H1 (cell line): ENCODE measurements around the gene CD180. TPM values are rescaled to one million over a fixed set of nuclear protein-coding genes. Genes with fewer than 3 reads are reported as not detected.

Source experiments
- CTCF ChIA-PET: fragments of 300-600 bp; sonication (Branson Sonifier 250); formaldehyde crosslinking; loops from one replicate; lab custom pipeline; 2021; ENCODE audit not compliant: partially characterized antibody; lab: Charles Lee
- POLR2A ChIA-PET: fragments of 300-600 bp; sonication (Branson Sonifier 250); formaldehyde crosslinking; loops from one replicate; lab custom pipeline; 2021; ENCODE audit warnings: inconsistent platforms; ENCODE audit not compliant: partially characterized antibody; lab: Charles Lee
- DNase-seq, 2 experiments: peaks; one replicate each; pipeline versions ENCODE4 v3.0.0 to v3.0.0-alpha.2; 2010 to 2022; ENCODE audit warnings: low spot score in 2 of 2, low read depth in 1 of 2, mixed read lengths in 1 of 2
- FAIRE-seq: peaks from 2 replicates; lab custom pipeline; 2011; peaks lifted over from hg19 to GRCh38; lab: Jason Lieb, UNC
- H2AFZ ChIP-seq: 2 replicates; pipeline ENCODE4 v1.8.1; 2012; ENCODE audit warnings: low read length, inconsistent platforms
- H2AK5ac ChIP-seq: 2 replicates; pipeline ENCODE4 v1.6.1; 2013; ENCODE audit warnings: low read depth, low read length
- H2BK120ac ChIP-seq: replicated peaks from 2 replicates; pipeline ENCODE3; 2013; ENCODE audit warnings: low read depth, low read length, inconsistent platforms
- H2BK12ac ChIP-seq: 2 replicates; pipeline ENCODE4 v1.6.1; 2013; ENCODE audit warnings: low read depth, low read length
- H2BK15ac ChIP-seq: 2 replicates; pipeline ENCODE4 v1.6.1; 2013; ENCODE audit warnings: low read length
- H2BK20ac ChIP-seq: 2 replicates; pipeline ENCODE4 v1.6.1; 2013; ENCODE audit warnings: low read length
- H2BK5ac ChIP-seq: 2 replicates; pipeline ENCODE4 v1.6.1; 2013; ENCODE audit warnings: low read depth, low read length
- H3K14ac ChIP-seq: 2 replicates; pipeline ENCODE4 v1.6.1; 2013; ENCODE audit warnings: inconsistent platforms; ENCODE audit not compliant: insufficient read length
- H3K18ac ChIP-seq: 2 replicates; pipeline ENCODE4 v1.6.1; 2013; ENCODE audit warnings: low read length; ENCODE audit errors: extremely low read depth
- H3K23ac ChIP-seq: 2 replicates; pipeline ENCODE4 v1.6.1; 2013; ENCODE audit warnings: inconsistent platforms; ENCODE audit not compliant: insufficient read length
- H3K23me2 ChIP-seq: 2 replicates; pipeline ENCODE4 v1.6.1; 2013; ENCODE audit warnings: low read depth, low read length
- H3K27ac ChIP-seq: 2 replicates; pipeline ENCODE4 v1.6.1; 2011; ENCODE audit warnings: low read depth, low read length, inconsistent platforms
- H3K27me3 ChIP-seq, 4 experiments: replicated peaks in 1 of 4; 1 replicate in 1 of 4; 2 replicates in 3 of 4; pipeline versions ENCODE4 v1.6.1 to v1.8.1; 2011 to 2013; ENCODE audit warnings: low read length in 3 of 4, mild to moderate bottlenecking in 3 of 4, inconsistent platforms in 2 of 4, mixed read lengths in 2 of 4, moderate library complexity in 1 of 4; ENCODE audit not compliant: control insufficient read depth in 3 of 4, insufficient read depth in 3 of 4; ENCODE audit errors: extremely low read depth in 1 of 4
- H3K36me3 ChIP-seq, 4 experiments: 2 replicates each; pipeline versions ENCODE4 v1.6.1 to v1.8.1; 2011 to 2013; ENCODE audit warnings: mild to moderate bottlenecking in 4 of 4, low read length in 3 of 4, moderate library complexity in 2 of 4, control low read depth in 1 of 4, inconsistent platforms in 1 of 4; ENCODE audit not compliant: insufficient read depth in 4 of 4, control insufficient read depth in 2 of 4
- H3K4ac ChIP-seq: replicated peaks from 2 replicates; pipeline ENCODE3; 2013; ENCODE audit warnings: low read length, low read depth, mixed read lengths, inconsistent platforms; ENCODE audit not compliant: insufficient read length
- H3K4me1 ChIP-seq, 4 experiments: replicated peaks in 1 of 4; 1 replicate in 1 of 4; 2 replicates in 3 of 4; pipeline versions ENCODE4 v1.6.1 to v1.8.1; 2011 to 2013; ENCODE audit warnings: low read length in 3 of 4, inconsistent platforms in 2 of 4, mixed read lengths in 1 of 4; ENCODE audit not compliant: insufficient read depth in 4 of 4, control insufficient read depth in 3 of 4
- H3K4me2 ChIP-seq, 2 experiments: 2 replicates each; pipeline versions ENCODE4 v1.6.1 to v1.8.1; 2011 to 2013; ENCODE audit warnings: low read depth in 2 of 2, low read length in 2 of 2, control low read depth in 1 of 2, inconsistent platforms in 1 of 2, mild to moderate bottlenecking in 1 of 2; ENCODE audit not compliant: insufficient read depth in 1 of 2
- H3K4me3 ChIP-seq, 4 experiments: fragments of 200-600, 300-600 bp in 1 of 4; sonication (generic), shearing (Covaris generic), sonication (Bioruptor Twin) in 1 of 4; 2 replicates each; pipeline versions ENCODE4 v1.5.1 to v1.8.1; 2011 to 2016; ENCODE audit warnings: low read length in 4 of 4, low read depth in 3 of 4, control low read depth in 2 of 4, inconsistent platforms in 2 of 4, mild to moderate bottlenecking in 2 of 4, mixed read lengths in 1 of 4, moderate library complexity in 1 of 4; ENCODE audit not compliant: insufficient read depth in 2 of 4; ENCODE audit errors: extremely low read depth in 1 of 4
- H3K56ac ChIP-seq: replicated peaks from 2 replicates; pipeline ENCODE3; 2013; ENCODE audit warnings: low read depth, mild to moderate bottlenecking, mixed read lengths, low read length, inconsistent platforms; ENCODE audit not compliant: insufficient read length
- H3K79me1 ChIP-seq: 2 replicates; pipeline ENCODE4 v1.6.1; 2013; ENCODE audit warnings: low read depth, low read length, control low read depth
- H3K79me2 ChIP-seq, 2 experiments: 2 replicates each; pipeline versions ENCODE4 v1.6.1 to v1.8.1; 2012 to 2013; ENCODE audit warnings: low read length in 2 of 2, mild to moderate bottlenecking in 2 of 2, inconsistent platforms in 1 of 2; ENCODE audit not compliant: insufficient read depth in 2 of 2, control insufficient read depth in 1 of 2
- H3K9ac ChIP-seq, 4 experiments: replicated peaks in 1 of 4; 1 replicate in 1 of 4; 2 replicates in 3 of 4; pipeline versions ENCODE4 v1.6.1 to v1.8.1; 2011 to 2013; ENCODE audit warnings: low read depth in 3 of 4, low read length in 3 of 4, control low read depth in 2 of 4, mild to moderate bottlenecking in 2 of 4, moderate library complexity in 2 of 4, inconsistent platforms in 1 of 4; ENCODE audit errors: extremely low read depth in 1 of 4
- H3K9me3 ChIP-seq, 2 experiments: 2 replicates each; pipeline versions ENCODE4 v1.6.1 to v1.8.1; 2012 to 2013; ENCODE audit warnings: mild to moderate bottlenecking in 2 of 2, moderate library complexity in 2 of 2, control low read depth in 1 of 2, inconsistent platforms in 1 of 2, low read depth in 1 of 2, low read length in 1 of 2, mixed read lengths in 1 of 2; ENCODE audit not compliant: insufficient read depth in 2 of 2
- H4K20me1 ChIP-seq, 2 experiments: replicated peaks in 1 of 2; 2 replicates each; pipeline versions ENCODE3 to v1.8.1; 2011 to 2013; ENCODE audit warnings: inconsistent platforms in 2 of 2, low read length in 2 of 2, mild to moderate bottlenecking in 1 of 2; ENCODE audit not compliant: insufficient read depth in 2 of 2, control insufficient read depth in 1 of 2
- H4K5ac ChIP-seq: 2 replicates; pipeline ENCODE4 v1.6.1; 2013; ENCODE audit warnings: low read length, low read depth, mixed read lengths, inconsistent platforms; ENCODE audit not compliant: insufficient read length
- H4K8ac ChIP-seq: 2 replicates; pipeline ENCODE4 v1.8.0; 2013; ENCODE audit warnings: mild to moderate bottlenecking, moderate library complexity, low read length, inconsistent platforms; ENCODE audit not compliant: insufficient read depth; ENCODE audit errors: extremely low read depth
- H4K91ac ChIP-seq: replicated peaks from 2 replicates; pipeline ENCODE3; 2013; ENCODE audit warnings: low read length, mixed read lengths, inconsistent platforms; ENCODE audit not compliant: insufficient read length
- BACH1 ChIP-seq: IDR thresholded peaks from 2 replicates; pipeline ENCODE4 v1.6.1; 2012; ENCODE audit warnings: low read length, improper control_type of control experiment
- BRCA1 ChIP-seq: IDR thresholded peaks from 2 replicates; pipeline ENCODE4 v1.6.1; 2012; ENCODE audit warnings: low read depth, low read length, improper control_type of control experiment
- GTF2F1 ChIP-seq: IDR thresholded peaks from 2 replicates; pipeline ENCODE4 v1.6.1; 2012; ENCODE audit warnings: low read depth, low read length, improper control_type of control experiment, borderline replicate concordance
- SIN3A ChIP-seq, 2 experiments: IDR thresholded peaks in 1 of 2; conservative IDR thresholded peaks in 1 of 2; 2 replicates each; pipeline ENCODE4 v1.6.1; 2011 to 2012; ENCODE audit warnings: low read length in 2 of 2, improper control_type of control experiment in 1 of 2, low read depth in 1 of 2, mild to moderate bottlenecking in 1 of 2
- TAF1 ChIP-seq: IDR thresholded peaks from 2 replicates; pipeline ENCODE4 v1.6.1; 2011; ENCODE audit warnings: mild to moderate bottlenecking, low read depth, low read length
- ZNF274 ChIP-seq: IDR thresholded peaks from 2 replicates; pipeline ENCODE4 v1.7.0; 2012; ENCODE audit warnings: low read length, borderline replicate concordance; ENCODE audit errors: extremely low read depth
- WGBS, 2 experiments: shearing (Covaris generic) in 1 of 2; methylation state at CpG; one replicate each; pipeline versions ENCODE4 v1.1.6 to v1.1.7; 2013 to 2015; ENCODE audit warnings: low lambda C conversion rate in 2 of 2, mixed read lengths in 2 of 2, inconsistent platforms in 1 of 2, low coverage in 1 of 2, missing lambda C conversion rate in 1 of 2; ENCODE audit not compliant: insufficient replicate concordance in 2 of 2, insufficient coverage in 1 of 2, insufficient read length in 1 of 2; ENCODE audit errors: extremely low coverage in 1 of 2, missing lambda C conversion rate in 1 of 2; 5-methylcytosine and 5-hydroxymethylcytosine counted together
- polyA plus RNA-seq, 7 experiments: library from polyadenylated mRNA; depleted of rRNA in 3 of 7; stranded (reverse) in 5 of 7; unstranded in 2 of 7; fragments of >200 nt in 5 of 7; fragments of 200-250 nt in 2 of 7; gene quantifications; 1 replicate in 5 of 7; 2 replicates in 1 of 7; 4 replicates in 1 of 7; pipeline versions ENCODE4 v1.2.1 to v1.2.3, GENCODE V29; 2011 to 2013; ENCODE audit warnings: missing spikeins in 2 of 7, mixed read lengths in 2 of 7
- total RNA-seq: library from RNA; stranded (reverse); fragmentation: NEBNext Ultra II Directional; extraction: Animal tissue kit (Norgen Biotek cat#: 25700); gene quantifications from 2 replicates; pipeline ENCODE4 v1.2.1, GENCODE V29; 2021
- TF ChIP-seq, protein P1 (sequence below): IDR thresholded peaks from 2 replicates; pipeline ENCODE4 v1.6.1; 2012; ENCODE audit warnings: low read length, inconsistent platforms

CD180 gene
- total and polyA plus RNA-seq, 2 of the 8 experiments (the other 6 are each of a cell fraction or from before 2014, with no cell fraction given), result not detected

DNA sequence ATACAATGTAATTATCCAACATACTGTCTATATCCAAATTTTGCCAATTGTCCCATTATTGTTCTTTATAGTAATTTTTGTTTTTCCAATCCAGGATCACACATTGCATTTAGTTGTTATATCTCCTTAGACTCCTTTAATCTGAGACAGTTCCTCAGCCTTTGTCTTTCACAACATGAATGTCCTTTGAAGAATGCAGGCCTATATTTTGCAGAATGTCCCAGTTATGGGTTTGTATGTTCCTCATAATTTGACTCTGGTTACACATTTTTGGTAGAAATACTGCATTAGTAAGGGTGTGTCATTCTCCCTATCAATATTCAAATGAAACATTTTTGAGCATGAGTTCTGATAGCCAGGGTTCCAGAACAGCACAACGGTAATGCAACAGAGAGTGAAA, 6.7 kb downstream of the CD180 start:
- H3K18ac ChIP-seq, result no peak overlapping the region
- no peak overlapping the region for H3K4me2 ChIP-seq
- TF ChIP-seq ZNF274 (no peak), TAF1 (no peak), GTF2F1 (no peak), BRCA1 (no peak), BACH1 (no peak), SIN3A (conservative IDR thresholded peaks at IDR 0.05 in 1 of 2, IDR thresholded peaks at IDR 0.05 in 1 of 2; ENCODE audit: low read depth in 1 of 2, low read length in 2 of 2) (no peak)
- TF ChIP-seq, protein P1, sequence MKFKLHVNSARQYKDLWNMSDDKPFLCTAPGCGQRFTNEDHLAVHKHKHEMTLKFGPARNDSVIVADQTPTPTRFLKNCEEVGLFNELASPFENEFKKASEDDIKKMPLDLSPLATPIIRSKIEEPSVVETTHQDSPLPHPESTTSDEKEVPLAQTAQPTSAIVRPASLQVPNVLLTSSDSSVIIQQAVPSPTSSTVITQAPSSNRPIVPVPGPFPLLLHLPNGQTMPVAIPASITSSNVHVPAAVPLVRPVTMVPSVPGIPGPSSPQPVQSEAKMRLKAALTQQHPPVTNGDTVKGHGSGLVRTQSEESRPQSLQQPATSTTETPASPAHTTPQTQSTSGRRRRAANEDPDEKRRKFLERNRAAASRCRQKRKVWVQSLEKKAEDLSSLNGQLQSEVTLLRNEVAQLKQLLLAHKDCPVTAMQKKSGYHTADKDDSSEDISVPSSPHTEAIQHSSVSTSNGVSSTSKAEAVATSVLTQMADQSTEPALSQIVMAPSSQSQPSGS, result no peak
- H2BK15ac ChIP-seq, result no peak overlapping the region
- H3K79me2 ChIP-seq, result no peaks in the 10 kb centered on the region
- no peak overlapping the region for H4K91ac ChIP-seq
- no peak overlapping the region for H3K56ac ChIP-seq
- H3K36me3 ChIP-seq, result no peaks in the 10 kb centered on the region
- no peak overlapping the region for H2BK5ac ChIP-seq
- peaks cover 0 to 7% of the 10 kb centered on the region in 2 experiments; a peak in 1 of 4 replicates for H3K9me3 ChIP-seq
- POLR2A ChIA-PET, result no interaction called here
- no peak overlapping the region for H4K5ac ChIP-seq
- H2AFZ ChIP-seq, result no peak overlapping the region
- H2BK120ac ChIP-seq, result no peak overlapping the region
- no peak overlapping the region for H3K4ac ChIP-seq
- H3K4me3 ChIP-seq, result no peak overlapping the region
- no peaks in the 10 kb centered on the region for H4K20me1 ChIP-seq
- H3K14ac ChIP-seq, result no peak overlapping the region
- H2BK12ac ChIP-seq, result no peak overlapping the region
- DNase-seq, result no peak
- H3K23me2 ChIP-seq, result no peaks in the 10 kb centered on the region; the same call in 1 of the 2 replicates
- H2AK5ac ChIP-seq, result no peak overlapping the region
- H3K4me1 ChIP-seq, result peaks cover 0 to 11% (median 3%) of the 10 kb centered on the region in 4 experiments; a peak in 3 of 7 replicates
- no peaks in the 10 kb centered on the region for H3K27me3 ChIP-seq
- H4K8ac ChIP-seq, result no peak overlapping the region
- H3K23ac ChIP-seq, result no peak overlapping the region
- H2BK20ac ChIP-seq, result no peak overlapping the region
- 100% methylated on average over 1 of the region's 1 CpG; no CpG with 5 or more reads in 1 of the 2 experiments for WGBS, 2 experiments
- no peak overlapping the region for H3K9ac ChIP-seq
- no peaks in the 10 kb centered on the region for H3K79me1 ChIP-seq
- H3K27ac ChIP-seq, result no peak overlapping the region
- FAIRE-seq, result no peak
- CTCF ChIA-PET, result no interaction called here
